SK-N-SH (cell line): ENCODE measurements around the gene CFHR3. TPM values are rescaled to one million over a fixed set of nuclear protein-coding genes. Genes with fewer than 3 reads are reported as not detected.
"Not testable (repeated sequence)": the region's sequence is repeated elsewhere in the genome, so short reads cannot be mapped to it uniquely, and the experiment has no call there.

Experiments used
- CTCF ChIA-PET: fragments of 300-600, 350-600 bp; formaldehyde crosslinking; extraction: SDS; loops from one replicate; lab custom pipeline; 2021; lab: Yijun Ruan, JAX
- POLR2A ChIA-PET: fragments of 350-600 bp; sonication (Branson Sonifier 250); formaldehyde crosslinking; extraction: SDS; loops from one replicate; lab custom pipeline; 2020; ENCODE audit warnings: antibody characterized with exemption, inconsistent platforms; lab: Yijun Ruan, JAX
- DNase-seq: peaks from one replicate; pipeline ENCODE4 v3.0.0; 2012
- H2AFZ ChIP-seq: fragments of 200-600 bp; sonication (generic); 2 replicates; pipeline ENCODE4 v1.8.1; 2016; ENCODE audit warnings: antibody characterized with exemption, mild to moderate bottlenecking, low read depth
- H3F3A ChIP-seq: fragments of 200-600 bp; sonication (generic); replicated peaks from 2 replicates; pipeline ENCODE3; 2016; ENCODE audit warnings: antibody characterized with exemption, mild to moderate bottlenecking; ENCODE audit not compliant: insufficient read depth
- H3K27ac ChIP-seq, 2 experiments: fragments of 200-500 bp in 1 of 2; fragments of 200-600 bp in 1 of 2; sonication (Bioruptor generic) in 1 of 2; sonication (generic), shearing (Covaris generic) in 1 of 2; 2 replicates each; pipeline versions ENCODE4 v1.5.1 to v1.6.1; 2014 to 2016; ENCODE audit warnings: low read depth in 2 of 2, inconsistent platforms in 1 of 2, low read length in 1 of 2, mild to moderate bottlenecking in 1 of 2, mixed read lengths in 1 of 2
- H3K27me3 ChIP-seq: fragments of 200-600 bp; sonication (generic), shearing (Covaris generic); 2 replicates; pipeline ENCODE4 v1.6.1; 2016; ENCODE audit warnings: mixed run types; ENCODE audit not compliant: insufficient read depth
- H3K36me3 ChIP-seq, 2 experiments: fragments of 200-500 bp in 1 of 2; fragments of 200-600 bp in 1 of 2; sonication (Bioruptor generic) in 1 of 2; sonication (generic) in 1 of 2; replicated peaks in 1 of 2; 2 replicates each; pipeline versions ENCODE3 to v1.5.1; 2014 to 2016; ENCODE audit warnings: low read length in 1 of 2, mild to moderate bottlenecking in 1 of 2; ENCODE audit not compliant: insufficient read depth in 2 of 2, control insufficient read depth in 1 of 2
- H3K4me1 ChIP-seq, 2 experiments: fragments of 200-500 bp in 1 of 2; fragments of 200-600 bp in 1 of 2; sonication (Bioruptor generic) in 1 of 2; sonication (generic), shearing (Covaris generic) in 1 of 2; 2 replicates each; pipeline versions ENCODE4 v1.5.1 to v1.6.1; 2014 to 2016; ENCODE audit warnings: low read depth in 1 of 2, low read length in 1 of 2, mixed run types in 1 of 2; ENCODE audit not compliant: insufficient read depth in 2 of 2, control insufficient read depth in 1 of 2
- H3K4me2 ChIP-seq: fragments of 200-600 bp; sonication (generic), shearing (Covaris generic); 2 replicates; pipeline ENCODE4 v1.6.1; 2017; ENCODE audit warnings: mixed run types
- H3K4me3 ChIP-seq, 2 experiments: fragments of 200-500 bp in 1 of 2; fragments of 200-600 bp in 1 of 2; sonication (Bioruptor generic) in 1 of 2; sonication (generic), shearing (Covaris generic) in 1 of 2; 2 replicates each; pipeline versions ENCODE4 v1.5.1 to v1.8.1; 2014 to 2016; ENCODE audit warnings: low read depth in 2 of 2, inconsistent platforms in 1 of 2, low read length in 1 of 2, mild to moderate bottlenecking in 1 of 2, mixed read lengths in 1 of 2, moderate library complexity in 1 of 2
- H3K79me2 ChIP-seq: fragments of 200-600 bp; sonication (generic); 2 replicates; pipeline ENCODE4 v1.8.1; 2017; ENCODE audit warnings: mild to moderate bottlenecking; ENCODE audit not compliant: insufficient read depth
- H3K9ac ChIP-seq: fragments of 200-600 bp; sonication (generic); 2 replicates; pipeline ENCODE4 v1.6.1; 2017; ENCODE audit warnings: mixed run types
- H3K9me2 ChIP-seq: fragments of 200-600 bp; sonication (generic); 2 replicates; pipeline ENCODE4 v1.6.1; 2017; ENCODE audit warnings: mixed run types
- H3K9me3 ChIP-seq: fragments of 200-600 bp; sonication (generic); 2 replicates; pipeline ENCODE4 v1.6.1; 2017; ENCODE audit warnings: mixed run types, mild to moderate bottlenecking, moderate library complexity
- H4K20me1 ChIP-seq: fragments of 200-600 bp; sonication (generic); 2 replicates; pipeline ENCODE4 v1.6.1; 2017; ENCODE audit warnings: mild to moderate bottlenecking, mixed run types; ENCODE audit not compliant: insufficient read depth
- CHD2 ChIP-seq: fragments of 150-350 bp; IDR thresholded peaks from 2 replicates; pipeline ENCODE4 v1.6.1; 2018; ENCODE audit warnings: low read length; ENCODE audit not compliant: partially characterized antibody
- CTCF ChIP-seq: fragments of 200-600 bp; sonication (generic); IDR thresholded peaks from 2 replicates; pipeline ENCODE4 v1.6.1; 2017; ENCODE audit warnings: antibody characterized with exemption, mild to moderate bottlenecking, moderate library complexity
- GATA2 ChIP-seq: sonication (generic); formaldehyde crosslinking; IDR thresholded peaks from 2 replicates; pipeline ENCODE4 v1.5.0; 2020; ENCODE audit warnings: mild to moderate bottlenecking, missing genetic modification reagents
- MAX ChIP-seq: IDR thresholded peaks from 2 replicates; pipeline ENCODE4 v1.4.0; 2012; ENCODE audit warnings: low read depth
- POLR2AphosphoS5 ChIP-seq: IDR thresholded peaks from 2 replicates; pipeline ENCODE4 v1.6.1; 2012; ENCODE audit warnings: low read depth, low read length
- RFX5 ChIP-seq: IDR thresholded peaks from 2 replicates; pipeline ENCODE4 v1.6.1; 2012; ENCODE audit warnings: mild to moderate bottlenecking, improper control_type of control experiment, low read length
- SMC3 ChIP-seq: IDR thresholded peaks from 2 replicates; pipeline ENCODE4 v1.6.1; 2012; ENCODE audit warnings: low read depth, low read length, improper control_type of control experiment
- TEAD4 ChIP-seq: IDR thresholded peaks from 2 replicates; pipeline ENCODE4 v1.4.0; 2012; ENCODE audit warnings: mild to moderate bottlenecking, borderline replicate concordance; ENCODE audit not compliant: insufficient read depth
- USF2 ChIP-seq: fragments of 150-350 bp; IDR thresholded peaks from 2 replicates; pipeline ENCODE4 v1.6.1; 2017; ENCODE audit warnings: antibody characterized with exemption, low read length, low read depth, borderline replicate concordance
- WGBS: methylation state at CpG from one replicate; pipeline ENCODE4 v1.1.6; 2017; ENCODE audit warnings: low lambda C conversion rate; 5-methylcytosine and 5-hydroxymethylcytosine counted together
- polyA plus RNA-seq, 3 experiments: library from polyadenylated mRNA; depleted of rRNA; stranded (reverse); fragments of >200 nt; gene quantifications; 2 replicates each; pipeline ENCODE4 v1.2.3, GENCODE V29; 2012

Gene CFHR3
- polyA plus RNA-seq, 1 of the 3 experiments (the other 2 are of a cell fraction) = 0.18 TPM

GRCh38 chr1:196779093-196779492 lies 4.5 kb downstream of the CFHR3 start:
- no peak for DNase-seq

GRCh38 chr1:196791252-196791651 lies 16.6 kb downstream of the CFHR3 start:
- H3K4me2 ChIP-seq, H3K9me3 ChIP-seq, CTCF ChIA-PET, DNase-seq, H3K4me3 ChIP-seq, H3K9me2 ChIP-seq, H3K36me3 ChIP-seq, H3K27me3 ChIP-seq, H3K27ac ChIP-seq, H4K20me1 ChIP-seq, H3F3A ChIP-seq, H3K79me2 ChIP-seq, POLR2A ChIA-PET, H3K9ac ChIP-seq, H2AFZ ChIP-seq, H3K4me1 ChIP-seq: not testable (repeated sequence)
- 100% methylated on average over 1 of the region's 1 CpG for WGBS

More at GRCh38 chr1:196779093-196779492, 4.5 kb downstream of the CFHR3 start:
- Histone ChIP-seq H3K27ac (no peak overlapping the region), H3K4me3 (no peak overlapping the region), H3K4me1 (no peaks in the 10 kb centered on the region), H3F3A (no peaks in the 10 kb centered on the region), H3K4me2 (no peak overlapping the region), H2AFZ (no peak overlapping the region), H4K20me1 (no peaks in the 10 kb centered on the region), H3K36me3 (no peaks in the 10 kb centered on the region), H3K79me2 (no peaks in the 10 kb centered on the region), H3K9me2 (no peaks in the 10 kb centered on the region), H3K9ac (no peak overlapping the region), H3K9me3 (no peaks in the 10 kb centered on the region), H3K27me3 (no peaks in the 10 kb centered on the region)
- POLR2A ChIA-PET = no interaction called here
- TF ChIP-seq USF2 = no peak
- no peak for TF ChIP-seq RFX5
- TF ChIP-seq GATA2 (CRISPR knock-in tag) = no peak
- no peak for TF ChIP-seq CTCF
- TF ChIP-seq CHD2 = no peak
- TF ChIP-seq SMC3 = no peak
- no peak for TF ChIP-seq TEAD4
- TF ChIP-seq POLR2AphosphoS5 = no peak
- no peak for TF ChIP-seq MAX
- CTCF ChIA-PET = no interaction called here
- WGBS = 100% methylated on average over 1 of the region's 1 CpG

GRCh38 chr1:196794103-196794502 lies 19.5 kb downstream of the CFHR3 start:
- H3K27me3 ChIP-seq, H3K36me3 ChIP-seq, H3K4me1 ChIP-seq, H3K9me3 ChIP-seq, H3K4me3 ChIP-seq, H2AFZ ChIP-seq, H4K20me1 ChIP-seq, POLR2A ChIA-PET, H3K27ac ChIP-seq, DNase-seq, H3K9ac ChIP-seq, H3F3A ChIP-seq, H3K79me2 ChIP-seq, CTCF ChIA-PET, H3K9me2 ChIP-seq, H3K4me2 ChIP-seq: not testable (repeated sequence)
- WGBS = 58% methylated on average over 2 of the region's 4 CpGs
